ENCODE measurements around the gene CYP8B1.

CYP8B1 gene

GRCh38 chr3:42855547-42856380, 19.9 kb downstream of the CYP8B1 start:
- no peak for DNase-seq

GRCh38 chr3:42855219-42855546, 20.5 kb downstream of the CYP8B1 start:
- no peak for DNase-seq
- intact Hi-C loops (cut with DNase I) = no loop called here

More at GRCh38 chr3:42855547-42856380, 19.9 kb downstream of the CYP8B1 start:
- intact Hi-C loops (cut with DNase I) = no loop called here

- no peak for DNase-seq
Measured at GRCh38 chr3:42853739-42854302, 21.9 kb downstream of the CYP8B1 start.

GRCh38 chr3:42853056-42853455, 22.6 kb downstream of the CYP8B1 start:
- intact Hi-C loops (cut with DNase I) = no loop called here
- no peak for DNase-seq

More at GRCh38 chr3:42853739-42854302, 21.9 kb downstream of the CYP8B1 start:
- intact Hi-C loops (cut with DNase I) = no loop called here

GRCh38 chr3:42852441-42852840, 23.2 kb downstream of the CYP8B1 start:
- intact Hi-C loops (cut with DNase I) = no loop called here
- DNase-seq = no peak

- intact Hi-C loops (cut with DNase I) = no loop called here
- DNase-seq = no peak
Measured at GRCh38 chr3:42851228-42851834, 24.3 kb downstream of the CYP8B1 start.

- intact Hi-C loops (cut with DNase I) = no loop called here
- no peak for DNase-seq
Measured at GRCh38 chr3:42850263-42850662, 25.4 kb downstream of the CYP8B1 start.

GRCh38 chr3:42849017-42849416, 26.7 kb downstream of the CYP8B1 start:
- intact Hi-C loops (cut with DNase I) = no loop called here
- no peak for DNase-seq

- peak in 1 of 10 donors; percentile 13 for DNase-seq
Measured at GRCh38 chr3:42847731-42848130, 27.9 kb downstream of the CYP8B1 start.

GRCh38 chr3:42846685-42847522, 28.8 kb downstream of the CYP8B1 start:
- intact Hi-C loops (cut with DNase I) = no loop called here
- DNase-seq = peak in 2 of 10 donors; percentile 13 to 81

More at GRCh38 chr3:42847731-42848130, 27.9 kb downstream of the CYP8B1 start:
- intact Hi-C loops (cut with DNase I) = no loop called here

GRCh38 chr3:42844815-42845214, 30.9 kb downstream of the CYP8B1 start:
- intact Hi-C loops (cut with DNase I) = no loop called here

GRCh38 chr3:42844412-42844713, 31.3 kb downstream of the CYP8B1 start:
- DNase-seq = peak in 1 of 10 donors; percentile 20
- intact Hi-C loops (cut with DNase I) = no loop called here

More at GRCh38 chr3:42844815-42845214, 30.9 kb downstream of the CYP8B1 start:
- no peak for DNase-seq

GRCh38 chr3:42843713-42844411, 31.8 kb downstream of the CYP8B1 start:
- intact Hi-C loops (cut with DNase I) = no loop called here
- peak in 1 of 10 donors; percentile 11 for DNase-seq

GRCh38 chr3:42841332-42841731, 34.3 kb downstream of the CYP8B1 start:
- intact Hi-C loops (cut with DNase I) = no loop called here
- no peak for DNase-seq

- intact Hi-C loops (cut with DNase I) = loop anchor here (1.0 kb wide), 1 partner anchor 59 kb away; no protein-coding TSS in a partner anchor
- DNase-seq = peak in 7 of 10 donors; percentile 18 to 89 (median 34)
Measured at GRCh38 chr3:42839616-42840015, 36.1 kb downstream of the CYP8B1 start.

- DNase-seq = no peak
- intact Hi-C loops (cut with DNase I) = no loop called here
Measured at GRCh38 chr3:42838571-42838970, 37.1 kb downstream of the CYP8B1 start.

GRCh38 chr3:42836150-42837123, 39.2 kb downstream of the CYP8B1 start:
- DNase-seq = no peak
- intact Hi-C loops (cut with DNase I) = no loop called here

- peak in 8 of 10 donors; percentile 19 to 92 (median 69) for DNase-seq
- intact Hi-C loops (cut with DNase I) = loop anchor here (2.0 kb wide), 2 partner anchors 49 to 51 kb away; no protein-coding TSS in a partner anchor
Measured at GRCh38 chr3:42831321-42831713, 44.4 kb downstream of the CYP8B1 start.

All from posterior cingulate gyrus (tissue), 11 donors.